Central memory CD8-positive, alpha-beta T cell (primary cell): ENCODE measurements around the gene UHRF1.

Experiments used
- ATAC-seq: fragments of 150-1000 bp; cut with Tn5 transposase; replicated peaks from 2 replicates; pipeline ENCODE4 v1.10.0; 2022; ENCODE audit warnings: mild to moderate bottlenecking, moderate FRiP score, moderate number of reproducible peaks; ENCODE audit not compliant: poor library complexity, severe bottlenecking; ENCODE audit errors: extremely low read depth
- DNase-seq, 2 donors: peaks; one replicate each; pipeline ENCODE4 v3.0.0; 2021; ENCODE audit warnings: low spot score in 2 of 2
- H3K27ac Mint-ChIP-seq: one replicate; pipeline ENCODE4 v1.8.0; 2022; ENCODE audit warnings: low read depth, mild to moderate bottlenecking, moderate library complexity, mixed read lengths
- H3K27me3 Mint-ChIP-seq: one replicate; pipeline ENCODE4 v1.8.0; 2022; ENCODE audit warnings: mixed read lengths
- H3K36me3 Mint-ChIP-seq: one replicate; pipeline ENCODE4 v1.8.0; 2022; ENCODE audit warnings: mild to moderate bottlenecking, moderate library complexity, mixed read lengths; ENCODE audit not compliant: insufficient read depth
- H3K4me1 Mint-ChIP-seq: one replicate; pipeline ENCODE4 v1.8.0; 2022; ENCODE audit warnings: mixed read lengths
- H3K4me3 Mint-ChIP-seq: one replicate; pipeline ENCODE4 v1.8.0; 2022; ENCODE audit warnings: mild to moderate bottlenecking, moderate library complexity, mixed read lengths
- H3K9me3 Mint-ChIP-seq: one replicate; pipeline ENCODE4 v1.8.0; 2022; ENCODE audit warnings: mixed read lengths

Gene UHRF1

DNA sequence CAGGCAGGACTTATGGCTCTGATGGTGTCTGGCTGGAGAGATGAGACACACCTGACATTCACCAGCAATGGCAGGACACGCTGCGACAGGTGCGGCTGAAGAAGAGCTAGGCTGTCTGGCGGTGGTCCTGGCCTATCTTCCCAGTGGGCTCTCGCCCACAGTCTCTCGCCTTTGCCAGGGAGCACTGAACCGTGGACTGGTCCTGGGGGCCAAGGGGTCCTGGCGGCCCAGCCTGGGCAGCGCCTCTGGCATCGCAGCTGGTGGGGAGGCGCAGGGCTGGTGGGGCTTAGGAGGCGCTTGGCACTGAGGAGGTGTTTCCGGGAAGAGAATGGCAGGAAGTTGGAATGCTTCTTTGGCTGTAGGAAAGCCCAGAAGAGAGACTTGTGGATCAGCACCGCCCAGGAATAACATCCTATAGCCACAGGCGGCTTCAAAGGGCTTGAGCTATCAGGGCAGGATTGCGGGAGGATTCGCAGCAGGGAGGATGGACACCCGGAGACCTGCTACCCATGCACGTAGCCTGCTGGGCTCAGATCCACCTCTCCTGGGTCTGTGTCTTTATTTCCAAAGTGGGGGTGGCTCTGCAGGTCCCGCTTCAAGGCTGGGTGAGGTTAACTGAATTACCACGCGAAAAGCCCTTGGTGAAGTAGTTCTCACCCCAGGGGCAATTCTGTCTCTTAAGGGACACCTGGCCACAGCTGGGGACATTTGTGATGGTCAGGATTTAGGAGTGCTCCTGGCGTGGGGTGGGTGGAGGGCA is 74.2 kb downstream of the UHRF1 start:
- ATAC-seq (no peak), DNase-seq (no peak)
- Mint-ChIP-seq H3K4me1 (peaks cover 57% of the 10 kb centered on the region), H3K9me3 (no peaks in the 10 kb centered on the region), H3K36me3 (peaks cover 15% of the 10 kb centered on the region), H3K4me3 (no peak overlapping the region), H3K27me3 (no peaks in the 10 kb centered on the region), H3K27ac (peak overlapping the region; percentile 38)

DNA sequence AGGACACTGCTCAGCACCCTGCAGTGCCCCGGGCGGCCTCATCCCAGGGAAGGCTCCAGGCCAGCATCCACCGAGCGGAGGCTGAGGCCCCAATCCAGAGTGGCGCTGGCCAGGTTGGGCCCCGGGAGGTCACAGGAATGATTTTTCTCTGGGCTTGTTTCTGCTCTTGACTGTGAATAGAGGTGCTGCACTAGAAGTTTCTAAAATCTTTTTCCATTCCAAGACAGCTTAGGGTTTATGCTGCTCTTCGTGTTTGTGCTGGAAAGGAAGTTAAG is 74.7 kb downstream of the UHRF1 start:
- Mint-ChIP-seq H3K9me3 (no peaks in the 10 kb centered on the region), H3K36me3 (peaks cover 15% of the 10 kb centered on the region), H3K4me3 (no peak overlapping the region), H3K27ac (no peak overlapping the region), H3K4me1 (peaks cover 59% of the 10 kb centered on the region), H3K27me3 (no peaks in the 10 kb centered on the region)
- DNase-seq: no peak
- ATAC-seq: no peak

DNA sequence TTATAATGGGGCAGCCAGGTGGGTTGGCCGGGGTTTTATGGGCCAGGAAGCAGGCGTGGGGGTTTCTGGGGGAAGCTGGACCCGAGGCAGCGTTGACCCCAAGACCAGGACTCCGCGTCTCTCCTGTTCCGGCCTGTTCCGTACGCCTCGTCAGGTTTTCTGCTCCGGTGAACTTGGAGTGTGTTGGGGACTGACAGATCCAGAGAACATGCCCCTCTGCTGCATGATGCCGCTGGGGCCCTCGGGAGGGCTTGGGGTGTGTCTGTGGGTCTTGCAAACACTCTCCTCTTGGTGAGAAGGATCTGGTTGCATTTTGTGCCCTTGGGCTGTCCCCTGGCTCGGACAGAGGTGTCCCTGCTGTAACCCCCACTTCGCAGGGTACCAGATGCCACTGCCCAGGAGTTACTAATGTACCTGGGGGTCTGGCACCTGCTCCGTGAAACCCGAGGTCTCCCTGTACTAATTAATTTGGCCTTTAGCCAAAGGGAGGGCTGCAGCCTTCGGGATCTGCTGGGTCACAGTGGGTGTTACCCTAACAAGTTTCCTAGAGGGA is 75.2 kb downstream of the UHRF1 start:
- peaks cover 15% of the 10 kb centered on the region for H3K36me3 Mint-ChIP-seq
- ATAC-seq (no peak), DNase-seq (no peak)
- H3K27ac Mint-ChIP-seq: no peak overlapping the region
- no peaks in the 10 kb centered on the region for H3K9me3 Mint-ChIP-seq
- no peaks in the 10 kb centered on the region for H3K27me3 Mint-ChIP-seq
- no peak overlapping the region for H3K4me3 Mint-ChIP-seq
- H3K4me1 Mint-ChIP-seq: peaks cover 59% of the 10 kb centered on the region

DNA sequence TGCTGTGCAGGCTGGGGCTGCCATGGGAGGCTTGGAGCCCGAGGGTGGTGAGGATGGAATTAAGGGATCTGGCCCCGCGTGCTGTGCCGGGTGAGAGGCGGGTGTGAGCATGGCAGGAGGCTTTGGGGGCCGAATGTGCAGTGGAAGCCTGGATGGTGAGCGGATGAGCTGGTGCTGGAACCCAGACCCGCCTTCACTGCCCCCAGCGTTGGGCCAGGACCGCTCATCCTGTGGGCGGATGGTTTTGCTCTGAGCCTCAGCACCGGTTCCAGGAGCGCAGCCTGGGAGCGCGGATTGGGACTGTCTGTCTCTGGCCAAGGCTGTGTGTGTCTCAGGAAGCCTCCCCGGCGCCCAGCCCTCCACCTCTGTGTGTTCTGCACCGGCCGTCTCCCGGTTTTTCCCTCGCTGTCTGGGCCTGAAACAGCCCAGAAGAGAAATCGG is 76.3 kb downstream of the UHRF1 start:
- no peak overlapping the region for H3K27ac Mint-ChIP-seq
- H3K4me3 Mint-ChIP-seq: no peak overlapping the region
- peaks cover 13% of the 10 kb centered on the region for H3K36me3 Mint-ChIP-seq
- H3K4me1 Mint-ChIP-seq: peaks cover 70% of the 10 kb centered on the region
- H3K27me3 Mint-ChIP-seq: no peaks in the 10 kb centered on the region
- DNase-seq: no peak
- H3K9me3 Mint-ChIP-seq: no peaks in the 10 kb centered on the region
- ATAC-seq: no peak

DNA sequence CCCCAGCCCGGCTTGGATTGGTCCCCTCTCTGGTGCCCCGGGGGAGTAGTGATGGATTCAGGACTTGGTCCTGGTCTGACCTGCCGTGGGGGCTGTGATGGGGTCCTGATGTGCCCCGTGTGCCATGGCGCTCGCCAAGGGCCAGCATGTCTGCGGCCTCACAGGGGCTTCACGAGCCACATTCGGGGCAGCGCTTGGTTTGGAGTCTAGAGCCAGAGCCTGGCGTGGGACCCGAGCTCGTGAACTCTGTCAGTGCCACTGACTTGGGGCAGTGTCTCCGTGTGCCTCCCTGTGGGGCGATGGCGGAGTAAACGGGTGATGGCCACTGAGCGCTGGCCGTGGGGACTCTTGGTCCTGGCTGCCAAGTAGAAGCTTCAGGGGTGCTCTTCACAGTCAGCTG is 76.8 kb downstream of the UHRF1 start:
- H3K4me1 Mint-ChIP-seq: peaks cover 70% of the 10 kb centered on the region

DNA sequence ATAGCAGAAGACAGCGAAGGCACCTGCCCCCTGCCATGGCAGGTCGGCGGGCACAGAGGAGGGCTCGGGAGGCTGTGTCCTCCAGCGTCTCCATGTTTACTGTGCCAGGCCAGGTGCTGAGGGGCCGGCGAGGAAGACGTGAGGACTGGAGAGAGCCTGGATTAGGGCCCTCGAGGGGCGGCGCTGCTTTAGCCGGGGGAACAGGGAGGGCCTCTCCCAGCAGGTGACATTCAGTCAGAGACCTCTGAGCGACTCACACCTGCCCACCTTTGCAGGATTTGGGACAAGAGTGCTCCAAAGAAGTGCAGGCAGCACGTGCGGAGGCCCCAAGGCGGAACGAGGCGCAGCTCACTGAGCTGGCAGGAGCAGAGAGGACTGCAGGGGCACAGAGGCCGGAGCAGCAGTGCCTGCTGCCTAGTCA is 77.2 kb downstream of the UHRF1 start:
- Mint-ChIP-seq H3K27me3 (no peaks in the 10 kb centered on the region), H3K36me3 (peaks cover 11% of the 10 kb centered on the region), H3K9me3 (no peaks in the 10 kb centered on the region), H3K4me3 (no peak overlapping the region), H3K4me1 (peaks cover 68% of the 10 kb centered on the region), H3K27ac (no peak overlapping the region)
- DNase-seq (no peak), ATAC-seq (no peak)

More for the DNA sequence above, 76.8 kb downstream of the UHRF1 start:
- DNase-seq: no peak
- Mint-ChIP-seq H3K9me3 (no peaks in the 10 kb centered on the region), H3K27ac (no peak overlapping the region), H3K4me3 (no peak overlapping the region), H3K36me3 (peaks cover 12% of the 10 kb centered on the region), H3K27me3 (no peaks in the 10 kb centered on the region)
- no peak for ATAC-seq

DNA sequence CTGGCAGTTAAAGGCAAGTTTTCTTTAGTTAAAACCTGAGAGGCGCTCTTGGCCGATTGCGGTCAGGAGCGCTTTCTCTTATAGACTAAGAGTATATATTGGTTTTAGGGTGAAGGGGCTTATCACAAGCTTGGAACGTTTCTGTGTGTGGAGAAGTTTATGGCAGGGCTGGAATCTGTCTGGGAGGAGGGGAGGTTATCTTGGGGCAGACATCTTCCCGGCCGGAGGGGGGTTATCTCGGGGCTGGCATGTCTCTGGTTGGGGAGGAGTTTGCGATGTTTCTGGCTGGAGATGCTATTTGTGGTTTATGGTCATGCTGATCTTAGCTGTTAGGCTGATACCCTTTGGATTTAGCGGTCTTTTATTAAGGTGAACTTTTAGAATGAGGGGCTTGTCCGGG is 78.0 kb downstream of the UHRF1 start:
- no peak for DNase-seq
- Mint-ChIP-seq H3K4me1 (peaks cover 69% of the 10 kb centered on the region), H3K27me3 (no peaks in the 10 kb centered on the region), H3K9me3 (no peaks in the 10 kb centered on the region), H3K4me3 (no peak overlapping the region), H3K27ac (peak overlapping the region; percentile 20), H3K36me3 (peaks cover 9% of the 10 kb centered on the region)
- ATAC-seq: no peak

DNA sequence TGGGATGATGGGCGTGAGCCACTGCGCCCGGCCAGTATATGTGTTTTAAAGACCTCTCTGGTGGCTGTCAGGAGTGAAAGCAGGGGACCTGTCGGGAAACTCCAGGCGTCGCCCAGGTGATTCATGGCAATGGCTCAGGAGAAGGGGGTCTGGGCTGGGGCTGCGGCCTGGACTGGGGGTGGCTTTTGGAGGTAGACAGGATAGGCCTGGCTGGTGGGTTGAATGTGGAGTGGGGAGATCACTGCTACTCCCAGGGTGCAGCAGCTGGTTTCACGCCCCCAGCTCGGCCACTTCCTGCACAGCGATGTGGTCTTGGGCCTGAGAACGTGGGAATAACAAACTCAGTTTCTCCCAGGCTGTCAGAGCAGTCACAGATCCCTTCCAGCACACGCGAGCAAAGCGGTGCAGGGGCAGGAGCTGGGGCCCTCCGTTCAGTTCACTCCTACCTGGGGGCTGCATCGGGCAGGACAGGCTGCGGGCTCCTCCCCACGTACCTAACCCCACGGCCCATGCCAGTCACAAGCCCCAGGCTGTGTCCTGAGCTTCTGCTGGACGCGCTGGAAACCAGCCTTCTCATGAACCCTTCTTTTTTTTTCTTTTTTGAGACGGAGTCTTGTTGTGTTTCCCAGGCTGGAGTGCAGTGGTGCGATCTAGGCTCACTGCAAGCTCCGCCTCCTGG is 78.5 kb downstream of the UHRF1 start:
- H3K27ac Mint-ChIP-seq: peak overlapping the region; percentile 20
- no peak for ATAC-seq
- DNase-seq: no peak

DNA sequence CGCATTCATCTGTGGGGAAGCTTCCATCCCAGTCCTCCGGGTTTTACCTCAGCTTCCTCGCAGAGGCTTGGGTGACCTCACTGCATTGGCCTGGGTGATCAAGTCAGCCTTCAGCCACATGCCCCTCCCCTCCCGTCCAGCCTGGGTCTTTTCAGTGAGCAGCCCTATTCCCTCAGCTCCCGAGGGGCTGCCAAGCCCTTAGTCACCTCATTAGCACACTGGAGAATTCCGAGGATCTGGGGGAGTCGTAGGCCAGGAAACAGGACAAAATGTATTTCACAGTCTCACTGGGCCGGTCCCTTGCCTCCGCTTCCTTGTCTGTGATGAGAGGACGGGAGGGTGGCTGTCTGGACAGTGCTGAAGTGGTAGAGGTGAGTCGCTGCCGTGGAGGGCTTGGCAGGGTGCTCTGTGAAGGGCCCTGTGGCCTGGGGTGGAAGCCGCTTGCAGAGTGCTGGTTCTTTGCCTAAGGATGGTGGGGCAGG is 79.5 kb downstream of the UHRF1 start:
- DNase-seq (no peak), ATAC-seq (no peak)
- Mint-ChIP-seq H3K9me3 (no peaks in the 10 kb centered on the region), H3K27ac (peak overlapping the region; percentile 87), H3K4me3 (no peak overlapping the region), H3K27me3 (no peaks in the 10 kb centered on the region), H3K4me1 (peaks cover 70% of the 10 kb centered on the region), H3K36me3 (peaks cover 7% of the 10 kb centered on the region)

More for the DNA sequence above, 78.5 kb downstream of the UHRF1 start:
- Mint-ChIP-seq H3K4me3 (no peak overlapping the region), H3K4me1 (peaks cover 71% of the 10 kb centered on the region), H3K36me3 (peaks cover 7% of the 10 kb centered on the region), H3K9me3 (no peaks in the 10 kb centered on the region), H3K27me3 (no peaks in the 10 kb centered on the region)

DNA sequence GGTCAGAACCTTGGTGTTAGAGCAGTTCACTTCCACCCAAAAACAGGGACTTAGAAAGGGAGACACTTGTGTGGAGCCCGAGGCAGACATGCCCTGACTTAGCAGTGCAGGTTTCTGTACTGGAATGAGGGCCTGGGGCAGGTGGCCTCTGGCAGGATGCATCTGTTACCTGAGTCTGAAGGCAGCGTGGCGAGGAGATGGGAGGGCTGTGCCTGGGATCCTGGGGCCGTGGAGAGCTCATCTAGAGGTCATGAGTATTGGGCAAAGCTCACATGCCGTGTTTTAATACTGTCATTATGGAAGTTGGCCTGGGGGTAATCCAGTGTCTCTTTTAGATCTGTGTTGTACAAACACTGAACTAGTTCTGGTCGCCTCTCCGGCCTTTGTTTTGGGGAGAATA is 81.0 kb downstream of the UHRF1 start:
- H3K27me3 Mint-ChIP-seq: no peaks in the 10 kb centered on the region
- H3K27ac Mint-ChIP-seq: no peak overlapping the region
- ATAC-seq (no peak), DNase-seq (no peak)
- peaks cover 7% of the 10 kb centered on the region for H3K36me3 Mint-ChIP-seq
- H3K4me1 Mint-ChIP-seq: peaks cover 60% of the 10 kb centered on the region
- no peak overlapping the region for H3K4me3 Mint-ChIP-seq
- no peaks in the 10 kb centered on the region for H3K9me3 Mint-ChIP-seq

DNA sequence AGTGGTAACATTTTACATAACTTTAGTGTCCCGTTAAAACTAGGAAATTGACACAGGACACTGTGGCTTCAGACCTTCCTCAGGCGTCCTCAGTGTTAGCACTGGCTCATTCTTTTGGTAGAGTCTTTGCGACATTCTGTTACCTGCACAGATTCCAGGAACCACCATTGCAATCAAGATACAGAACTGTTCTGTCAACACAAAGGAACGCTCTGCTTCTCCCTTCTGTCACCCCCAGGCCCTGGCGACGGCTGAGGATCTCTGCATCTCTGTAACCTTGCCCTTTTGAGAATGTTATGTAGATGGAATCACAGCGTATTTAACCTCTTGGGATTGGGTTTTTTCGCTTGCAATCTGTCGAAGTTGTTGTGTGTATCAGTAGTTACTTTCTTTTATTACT is 82.2 kb downstream of the UHRF1 start:
- Mint-ChIP-seq H3K27me3 (no peaks in the 10 kb centered on the region), H3K27ac (no peak overlapping the region), H3K4me3 (no peak overlapping the region), H3K36me3 (peaks cover 13% of the 10 kb centered on the region), H3K9me3 (no peaks in the 10 kb centered on the region), H3K4me1 (peaks cover 62% of the 10 kb centered on the region)
- DNase-seq (no peak), ATAC-seq (no peak)

DNA sequence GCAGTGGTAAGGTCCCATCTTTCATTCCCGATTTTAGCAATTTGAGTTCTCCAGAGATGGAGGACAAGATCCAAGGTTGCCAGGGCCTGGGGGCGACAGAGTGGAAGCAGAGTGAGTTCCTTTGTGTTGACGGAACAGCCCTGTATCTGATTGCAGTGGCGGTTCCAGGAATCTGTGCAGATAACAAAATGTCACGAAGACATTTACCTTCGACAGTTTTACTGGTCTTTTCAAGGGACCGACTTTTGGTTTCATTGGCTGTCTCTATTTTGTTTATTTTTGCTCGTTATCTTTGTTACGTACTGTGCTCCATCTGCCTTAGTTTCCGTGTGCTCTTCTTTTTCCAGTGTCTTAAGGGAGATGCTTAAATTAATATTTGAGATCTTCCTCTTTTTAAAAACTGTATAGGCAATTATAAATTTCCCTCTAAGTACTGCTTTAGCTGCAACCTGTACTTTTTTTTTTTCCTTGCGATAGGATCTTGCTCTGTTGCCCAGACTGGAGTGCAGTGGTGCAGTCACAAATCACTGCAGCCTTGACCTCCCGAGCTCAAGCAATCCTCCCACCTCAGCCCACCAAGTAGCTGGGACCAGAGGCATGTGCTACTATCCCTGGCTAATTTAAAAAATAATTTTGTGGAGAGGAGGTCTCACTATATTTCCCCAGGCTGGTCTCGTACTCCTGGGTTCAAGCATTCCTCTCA is 82.8 kb downstream of the UHRF1 start:
- H3K4me1 Mint-ChIP-seq: peaks cover 59% of the 10 kb centered on the region

More for the DNA sequence above, 82.8 kb downstream of the UHRF1 start:
- Mint-ChIP-seq H3K9me3 (no peaks in the 10 kb centered on the region), H3K36me3 (peaks cover 13% of the 10 kb centered on the region), H3K27me3 (no peaks in the 10 kb centered on the region), H3K27ac (peak overlapping the region; percentile 22), H3K4me3 (no peak overlapping the region)
- ATAC-seq (no peak), DNase-seq (no peak)
